Breast epithelium (tissue), 4 donors: ENCODE results near the gene EXO5. TPM values are rescaled to one million over a fixed set of nuclear protein-coding genes. Genes with fewer than 3 reads are reported as not detected.
"Not testable (repeated sequence)": the region's sequence is repeated elsewhere in the genome, so short reads cannot be mapped to it uniquely, and the experiment has no call there.

Experiments
- DNase-seq, 2 donors: peaks; one replicate each; pipeline ENCODE4 v3.0.0-alpha.2; 2019; ENCODE audit warnings: low spot score in 2 of 2
- H3K27ac ChIP-seq, 2 donors: fragments of 200-600 bp; sonication (generic) in 1 of 2; one replicate each; pipeline ENCODE4 v1.5.1; 2016 to 2019; ENCODE audit warnings: mild to moderate bottlenecking in 1 of 2
- H3K27me3 ChIP-seq, 2 donors: fragments of 200-600 bp; sonication (generic) in 1 of 2; one replicate each; pipeline versions ENCODE4 v1.5.1 to v1.6.0; 2017 to 2019; ENCODE audit warnings: control low read depth in 1 of 2, mild to moderate bottlenecking in 1 of 2
- H3K36me3 ChIP-seq: fragments of 200-600 bp; one replicate; pipeline ENCODE4 v1.5.1; 2019
- H3K4me1 ChIP-seq, 2 donors: fragments of 200-600 bp; sonication (generic); one replicate each; pipeline ENCODE4 v1.5.1; 2016 to 2019; ENCODE audit warnings: control low read depth in 1 of 2
- H3K4me3 ChIP-seq, 3 donors: fragments of 200-600 bp; sonication (generic); 1 replicate in 2 of 3; 2 replicates in 1 of 3; pipeline ENCODE4 v1.5.1; 2016 to 2019; ENCODE audit warnings: mild to moderate bottlenecking in 3 of 3, moderate library complexity in 2 of 3
- H3K9me3 ChIP-seq, 2 donors: fragments of 200-600 bp; sonication (generic) in 1 of 2; one replicate each; pipeline ENCODE4 v1.5.1; 2016 to 2019; ENCODE audit warnings: control low read depth in 1 of 2
- CTCF ChIP-seq, 3 donors: fragments of 450-650 bp; IDR thresholded peaks; one replicate each; pipeline ENCODE4 v1.5.1; 2016 to 2017; ENCODE audit warnings: antibody characterized with exemption in 3 of 3, mild to moderate bottlenecking in 3 of 3, moderate library complexity in 3 of 3
- POLR2A ChIP-seq: fragments of 450-650 bp; IDR thresholded peaks from one replicate; pipeline ENCODE4 v1.6.1; 2016; ENCODE audit warnings: antibody characterized with exemption, mild to moderate bottlenecking, moderate library complexity
- POLR2AphosphoS5 ChIP-seq, 3 donors: sonication (generic); formaldehyde crosslinking; IDR thresholded peaks; one replicate each; pipeline ENCODE4 v1.6.1; 2017; ENCODE audit warnings: antibody characterized with exemption in 3 of 3
- intact Hi-C: fragments of 100-400 bp; cut with DNase I; formaldehyde crosslinking; loops from one replicate; pipeline ENCODE4 v1.15.1; 2023; ENCODE audit warnings: low total_unique reads
- total RNA-seq, 3 donors: library from RNA; depleted of rRNA; stranded (reverse); fragments of >200 nt; gene quantifications; one replicate each; pipeline ENCODE4 v1.1.0, GENCODE V29; 2016

The EXO5 gene
- total RNA-seq, 3 donors from 2014 or later: 5.6 to 16.7 (median 11.5) TPM

GRCh38 chr1:40495315-40495903 lies 13.2 kb upstream of the EXO5 start:
- Histone ChIP-seq H3K36me3 (peaks cover 20% of the 10 kb centered on the region), H3K4me1 (no peaks in the 10 kb centered on the region), H3K4me3 (peak overlapping the region in 1 of 3 donors; percentile 15), H3K27me3 (no peaks in the 10 kb centered on the region), H3K9me3 (peaks cover 70 to 85% of the 10 kb centered on the region in 2 donors), H3K27ac (no peak overlapping the region)
- TF ChIP-seq POLR2AphosphoS5 (IDR thresholded peaks at IDR 0.05) (no peak), POLR2A (no peak), CTCF (IDR thresholded peaks at IDR 0.05) (no peak)
- DNase-seq: no peak
- intact Hi-C loops: no loop called here

- intact Hi-C loops, H3K27ac ChIP-seq, H3K4me3 ChIP-seq, H3K36me3 ChIP-seq, H3K4me1 ChIP-seq, H3K27me3 ChIP-seq, DNase-seq: not testable (repeated sequence)
- H3K9me3 ChIP-seq: peaks cover 57 to 68% of the 10 kb centered on the region in 2 donors
Observed at GRCh38 chr1:40502651-40503050, 5.9 kb upstream of the EXO5 start.

- Histone ChIP-seq H3K9me3 (peaks cover 15 to 24% of the 10 kb centered on the region in 2 donors), H3K27ac (peak overlapping the region; percentile 73 to 75), H3K36me3 (no peaks in the 10 kb centered on the region), H3K4me1 (peaks cover 0 to 6% of the 10 kb centered on the region in 2 donors), H3K4me3 (peak overlapping the region; percentile 69 to 84 (median 80)), H3K27me3 (no peaks in the 10 kb centered on the region)
- TF ChIP-seq POLR2AphosphoS5 (IDR thresholded peaks at IDR 0.05) (no peak), CTCF (IDR thresholded peaks at IDR 0.05) (no peak), POLR2A (no peak)
- DNase-seq: no peak
- intact Hi-C loops: no loop called here
Observed at GRCh38 chr1:40507973-40508372, 594 bp upstream of the EXO5 start.

GRCh38 chr1:40519517-40519916 lies 10.9 kb downstream of the EXO5 start:
- Histone ChIP-seq H3K27ac (no peak overlapping the region), H3K4me3 (no peak overlapping the region), H3K9me3 (peaks cover 30 to 50% of the 10 kb centered on the region in 2 donors), H3K36me3 (no peaks in the 10 kb centered on the region), H3K4me1 (no peaks in the 10 kb centered on the region), H3K27me3 (no peaks in the 10 kb centered on the region)
- DNase-seq: no peak
- intact Hi-C loops: no loop called here
- no peak for TF ChIP-seq POLR2A
- no peak for TF ChIP-seq POLR2AphosphoS5 (IDR thresholded peaks at IDR 0.05)
- TF ChIP-seq CTCF (IDR thresholded peaks at IDR 0.05): no peak

GRCh38 chr1:40530735-40531380 lies 22.3 kb downstream of the EXO5 start:
- H3K27ac ChIP-seq: peak overlapping the region; percentile 79 to 87
- intact Hi-C loops: no loop called here
- H3K36me3 ChIP-seq: no peaks in the 10 kb centered on the region
- TF ChIP-seq CTCF (IDR thresholded peaks at IDR 0.05) (no peak), POLR2A (no peak), POLR2AphosphoS5 (IDR thresholded peaks at IDR 0.05) (no peak)
- H3K4me1 ChIP-seq: no peaks in the 10 kb centered on the region
- peaks cover 0 to 3% of the 10 kb centered on the region in 2 donors for H3K9me3 ChIP-seq
- H3K27me3 ChIP-seq: no peaks in the 10 kb centered on the region
- DNase-seq: no peak
- peak overlapping the region; percentile 54 to 73 (median 71) for H3K4me3 ChIP-seq
